SK-N-SH treated with all-trans-retinoic acid at 6 μM for 48 hours (cell line): ENCODE measurements around the gene TYSND1.
A peak's percentile ranks its signal among the peaks of the same experiment; 100 is the strongest.

Experiments used
- ATAC-seq: fragments of 200-7000 bp; cut with Tn5 transposase; 3 replicates; pipeline ENCODE4 v1.9.1; 2020; ENCODE audit warnings: mild to moderate bottlenecking, moderate library complexity
- ARNTL ChIP-seq: fragments of 450-650 bp; formaldehyde crosslinking; IDR thresholded peaks from 2 replicates; pipeline ENCODE4 v1.5.0; 2020; ENCODE audit warnings: low read depth, mild to moderate bottlenecking, moderate library complexity, borderline replicate concordance
- BACH2 ChIP-seq: fragments of 250-450 bp; sonication (Bioruptor Pico); IDR thresholded peaks from 2 replicates; pipeline ENCODE4 v1.9.0; 2021; ENCODE audit warnings: mild to moderate bottlenecking, borderline replicate concordance
- CSDC2 ChIP-seq: fragments of 250-450 bp; sonication (Bioruptor Pico); IDR thresholded peaks from 2 replicates; pipeline ENCODE4 v1.5.0; 2020; ENCODE audit warnings: mild to moderate bottlenecking, moderate library complexity
- ESRRG ChIP-seq: fragments of 250-450 bp; sonication (Bioruptor Pico); IDR thresholded peaks from 2 replicates; pipeline ENCODE4 v1.6.1; 2021; ENCODE audit warnings: mild to moderate bottlenecking
- GLIS3 ChIP-seq: fragments of 250-450 bp; sonication (Bioruptor Pico); IDR thresholded peaks from 2 replicates; pipeline ENCODE4 v1.5.0; 2020; ENCODE audit warnings: mild to moderate bottlenecking, moderate library complexity
- ISL1 ChIP-seq: fragments of 250-450 bp; sonication (Bioruptor Pico); IDR thresholded peaks from 2 replicates; pipeline ENCODE4 v2.1.2; 2022; ENCODE audit warnings: mild to moderate bottlenecking, moderate library complexity
- OSR1 ChIP-seq: fragments of 250-450 bp; sonication (Bioruptor Pico); IDR thresholded peaks from 2 replicates; pipeline ENCODE4 v1.8.0; 2022; ENCODE audit warnings: moderate library complexity, mild to moderate bottlenecking, inconsistent platforms
- POU6F1 ChIP-seq: fragments of 250-450 bp; sonication (Bioruptor Pico); IDR thresholded peaks from 2 replicates; pipeline ENCODE4 v1.8.0; 2021; ENCODE audit warnings: low read depth, mild to moderate bottlenecking, moderate library complexity, borderline replicate concordance
- SNAI2 ChIP-seq: fragments of 250-450 bp; sonication (Bioruptor Pico); IDR thresholded peaks from 2 replicates; pipeline ENCODE4 v1.5.0; 2020; ENCODE audit warnings: mild to moderate bottlenecking, moderate library complexity
- TCF4 ChIP-seq: fragments of 250-450 bp; sonication (Bioruptor Pico); IDR thresholded peaks from 2 replicates; pipeline ENCODE4 v1.8.0; 2021; ENCODE audit warnings: mild to moderate bottlenecking, moderate library complexity, borderline replicate concordance
- TOX ChIP-seq: fragments of 250-450 bp; sonication (Bioruptor Pico); IDR thresholded peaks from 2 replicates; pipeline ENCODE4 v1.8.0; 2021; ENCODE audit warnings: mild to moderate bottlenecking, moderate library complexity, borderline replicate concordance
- TSHZ2 ChIP-seq: fragments of 250-450 bp; sonication (Bioruptor Pico); IDR thresholded peaks from 2 replicates; pipeline ENCODE4 v1.5.0; 2020; ENCODE audit warnings: mild to moderate bottlenecking, moderate library complexity
- ZC3H10 ChIP-seq: fragments of 250-450 bp; sonication (Bioruptor Pico); IDR thresholded peaks from 2 replicates; pipeline ENCODE4 v1.5.1; 2021; ENCODE audit warnings: mild to moderate bottlenecking, moderate library complexity
- ZFP30 ChIP-seq: fragments of 450-650 bp; formaldehyde crosslinking; IDR thresholded peaks from 2 replicates; pipeline ENCODE4 v1.5.0; 2022; ENCODE audit warnings: mild to moderate bottlenecking, moderate library complexity
- ZNF70 ChIP-seq: fragments of 450-650 bp; formaldehyde crosslinking; IDR thresholded peaks from 2 replicates; pipeline ENCODE4 v1.5.0; 2020; ENCODE audit warnings: mild to moderate bottlenecking, moderate library complexity
- ZNF8 ChIP-seq: fragments of 450-650 bp; formaldehyde crosslinking; IDR thresholded peaks from 2 replicates; pipeline ENCODE4 v1.5.0; 2020; ENCODE audit warnings: mild to moderate bottlenecking, moderate library complexity
- TF ChIP-seq, protein P1 (sequence below): fragments of 250-450 bp; sonication (Bioruptor Pico); IDR thresholded peaks from 2 replicates; pipeline ENCODE4 v1.5.1; 2020; ENCODE audit warnings: low read depth, mild to moderate bottlenecking, moderate library complexity
- TF ChIP-seq, protein P2 (sequence below): fragments of 250-450 bp; sonication (Bioruptor Pico); IDR thresholded peaks from 2 replicates; pipeline ENCODE4 v1.8.0; 2020; ENCODE audit warnings: mild to moderate bottlenecking, moderate library complexity, borderline replicate concordance
- TF ChIP-seq, protein P3 (sequence below): fragments of 250-450 bp; sonication (Bioruptor Pico); IDR thresholded peaks from 2 replicates; pipeline ENCODE4 v1.5.1; 2021; ENCODE audit warnings: mild to moderate bottlenecking, moderate library complexity

The TYSND1 gene

GRCh38 chr10:70192326-70192968, 45.9 kb upstream of the TYSND1 start (continued):
- TF ChIP-seq, protein P1, sequence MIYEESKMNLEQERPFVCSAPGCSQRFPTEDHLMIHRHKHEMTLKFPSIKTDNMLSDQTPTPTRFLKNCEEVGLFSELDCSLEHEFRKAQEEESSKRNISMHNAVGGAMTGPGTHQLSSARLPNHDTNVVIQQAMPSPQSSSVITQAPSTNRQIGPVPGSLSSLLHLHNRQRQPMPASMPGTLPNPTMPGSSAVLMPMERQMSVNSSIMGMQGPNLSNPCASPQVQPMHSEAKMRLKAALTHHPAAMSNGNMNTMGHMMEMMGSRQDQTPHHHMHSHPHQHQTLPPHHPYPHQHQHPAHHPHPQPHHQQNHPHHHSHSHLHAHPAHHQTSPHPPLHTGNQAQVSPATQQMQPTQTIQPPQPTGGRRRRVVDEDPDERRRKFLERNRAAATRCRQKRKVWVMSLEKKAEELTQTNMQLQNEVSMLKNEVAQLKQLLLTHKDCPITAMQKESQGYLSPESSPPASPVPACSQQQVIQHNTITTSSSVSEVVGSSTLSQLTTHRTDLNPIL, result no peak
- TF ChIP-seq ZC3H10 (CRISPR knock-in tag), result no peak

GRCh38 chr10:70191972-70192305, 45.4 kb upstream of the TYSND1 start:
- TF ChIP-seq ISL1, result peak; percentile 77
- no peak for TF ChIP-seq ZNF8 (CRISPR knock-in tag)
- no peak for TF ChIP-seq ZNF70 (CRISPR knock-in tag)
- ATAC-seq, result peak; percentile 90

DNA sequence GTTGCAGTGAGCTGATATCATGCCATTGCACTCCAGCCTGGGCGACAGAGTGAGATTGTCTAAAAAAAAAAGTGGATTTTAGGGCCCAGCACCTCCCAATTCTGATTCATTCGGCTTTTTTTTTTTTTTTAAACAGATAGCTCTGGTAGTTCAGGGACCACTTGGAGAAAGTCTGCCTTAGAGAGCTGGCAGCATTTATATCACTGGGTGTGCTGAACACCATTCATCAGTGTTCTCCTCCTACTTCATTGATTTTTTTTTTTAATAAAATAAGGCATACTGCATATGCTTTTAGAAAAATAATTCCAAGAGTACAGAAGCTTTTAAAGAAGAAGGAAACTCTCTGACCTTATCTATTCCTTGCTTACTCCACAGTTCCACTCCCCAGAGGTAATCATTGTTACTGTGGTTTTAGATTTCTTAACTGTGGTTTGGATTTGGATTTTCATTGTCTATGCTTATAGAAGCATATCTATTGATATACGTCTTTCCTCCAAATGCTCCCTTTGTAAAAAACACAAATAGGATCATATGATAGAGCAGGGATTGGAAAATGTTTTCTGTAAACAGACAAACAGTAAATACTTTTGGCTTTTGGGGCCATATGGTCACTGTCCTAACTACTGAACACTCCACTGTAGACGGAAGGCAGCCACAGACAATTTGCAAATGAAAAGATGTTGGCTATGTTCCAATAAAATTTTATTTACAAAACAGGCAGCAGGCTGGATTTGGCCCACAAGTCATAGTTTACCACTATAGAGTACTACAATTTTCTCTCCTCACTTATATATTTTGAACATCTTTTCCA, 44.9 kb upstream of the TYSND1 start:
- peak; percentile 46 for ATAC-seq
- TF ChIP-seq OSR1 (CRISPR knock-in tag) (no peak), ESRRG (no peak), TCF4 (CRISPR knock-in tag) (no peak), CSDC2 (no peak), SNAI2 (no peak), ZFP30 (no peak), GLIS3 (CRISPR knock-in tag) (no peak), TOX (CRISPR knock-in tag) (no peak), TSHZ2 (CRISPR knock-in tag) (no peak), ZNF70 (CRISPR knock-in tag) (no peak), ZNF8 (CRISPR knock-in tag) (no peak)
- TF ChIP-seq, protein P1, result no peak
- TF ChIP-seq, protein P2, sequence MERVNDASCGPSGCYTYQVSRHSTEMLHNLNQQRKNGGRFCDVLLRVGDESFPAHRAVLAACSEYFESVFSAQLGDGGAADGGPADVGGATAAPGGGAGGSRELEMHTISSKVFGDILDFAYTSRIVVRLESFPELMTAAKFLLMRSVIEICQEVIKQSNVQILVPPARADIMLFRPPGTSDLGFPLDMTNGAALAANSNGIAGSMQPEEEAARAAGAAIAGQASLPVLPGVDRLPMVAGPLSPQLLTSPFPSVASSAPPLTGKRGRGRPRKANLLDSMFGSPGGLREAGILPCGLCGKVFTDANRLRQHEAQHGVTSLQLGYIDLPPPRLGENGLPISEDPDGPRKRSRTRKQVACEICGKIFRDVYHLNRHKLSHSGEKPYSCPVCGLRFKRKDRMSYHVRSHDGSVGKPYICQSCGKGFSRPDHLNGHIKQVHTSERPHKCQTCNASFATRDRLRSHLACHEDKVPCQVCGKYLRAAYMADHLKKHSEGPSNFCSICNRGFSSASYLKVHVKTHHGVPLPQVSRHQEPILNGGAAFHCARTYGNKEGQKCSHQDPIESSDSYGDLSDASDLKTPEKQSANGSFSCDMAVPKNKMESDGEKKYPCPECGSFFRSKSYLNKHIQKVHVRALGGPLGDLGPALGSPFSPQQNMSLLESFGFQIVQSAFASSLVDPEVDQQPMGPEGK, result no peak
- TF ChIP-seq, protein P3, sequence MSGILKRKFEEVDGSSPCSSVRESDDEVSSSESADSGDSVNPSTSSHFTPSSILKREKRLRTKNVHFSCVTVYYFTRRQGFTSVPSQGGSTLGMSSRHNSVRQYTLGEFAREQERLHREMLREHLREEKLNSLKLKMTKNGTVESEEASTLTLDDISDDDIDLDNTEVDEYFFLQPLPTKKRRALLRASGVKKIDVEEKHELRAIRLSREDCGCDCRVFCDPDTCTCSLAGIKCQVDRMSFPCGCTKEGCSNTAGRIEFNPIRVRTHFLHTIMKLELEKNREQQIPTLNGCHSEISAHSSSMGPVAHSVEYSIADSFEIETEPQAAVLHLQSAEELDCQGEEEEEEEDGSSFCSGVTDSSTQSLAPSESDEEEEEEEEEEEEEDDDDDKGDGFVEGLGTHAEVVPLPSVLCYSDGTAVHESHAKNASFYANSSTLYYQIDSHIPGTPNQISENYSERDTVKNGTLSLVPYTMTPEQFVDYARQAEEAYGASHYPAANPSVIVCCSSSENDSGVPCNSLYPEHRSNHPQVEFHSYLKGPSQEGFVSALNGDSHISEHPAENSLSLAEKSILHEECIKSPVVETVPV (CRISPR knock-in tag), result no peak

GRCh38 chr10:70190581-70190980, 44.1 kb upstream of the TYSND1 start:
- peak; percentile 50 for ATAC-seq
- TF ChIP-seq, protein P1, result no peak
- TF ChIP-seq POU6F1 (CRISPR knock-in tag) (no peak), ZNF70 (CRISPR knock-in tag) (no peak), ARNTL (no peak), CSDC2 (no peak), BACH2 (CRISPR knock-in tag) (no peak), ZNF8 (CRISPR knock-in tag) (no peak), TOX (CRISPR knock-in tag) (no peak), ZFP30 (no peak), ISL1 (no peak), ESRRG (no peak), ZC3H10 (CRISPR knock-in tag) (no peak)
- TF ChIP-seq, protein P3 (CRISPR knock-in tag), result no peak
